H1 (cell line): ENCODE results near the gene ENAH. TPM values are rescaled to one million over a fixed set of nuclear protein-coding genes. Genes with fewer than 3 reads are reported as not detected.

Experiments used
- CTCF ChIA-PET: fragments of 300-600 bp; sonication (Branson Sonifier 250); formaldehyde crosslinking; loops from one replicate; lab custom pipeline; 2021; ENCODE audit not compliant: partially characterized antibody; lab: Charles Lee
- POLR2A ChIA-PET: fragments of 300-600 bp; sonication (Branson Sonifier 250); formaldehyde crosslinking; loops from one replicate; lab custom pipeline; 2021; ENCODE audit warnings: inconsistent platforms; ENCODE audit not compliant: partially characterized antibody; lab: Charles Lee
- DNase-seq, 2 experiments: peaks; one replicate each; pipeline versions ENCODE4 v3.0.0 to v3.0.0-alpha.2; 2010 to 2022; ENCODE audit warnings: low spot score in 2 of 2, low read depth in 1 of 2, mixed read lengths in 1 of 2
- FAIRE-seq: peaks from 2 replicates; lab custom pipeline; 2011; peaks lifted over from hg19 to GRCh38; lab: Jason Lieb, UNC
- H2AFZ ChIP-seq: 2 replicates; pipeline ENCODE4 v1.8.1; 2012; ENCODE audit warnings: low read length, inconsistent platforms
- H2AK5ac ChIP-seq: 2 replicates; pipeline ENCODE4 v1.6.1; 2013; ENCODE audit warnings: low read depth, low read length
- H2BK120ac ChIP-seq: replicated peaks from 2 replicates; pipeline ENCODE3; 2013; ENCODE audit warnings: low read depth, low read length, inconsistent platforms
- H2BK12ac ChIP-seq: 2 replicates; pipeline ENCODE4 v1.6.1; 2013; ENCODE audit warnings: low read depth, low read length
- H2BK15ac ChIP-seq: 2 replicates; pipeline ENCODE4 v1.6.1; 2013; ENCODE audit warnings: low read length
- H2BK20ac ChIP-seq: 2 replicates; pipeline ENCODE4 v1.6.1; 2013; ENCODE audit warnings: low read length
- H2BK5ac ChIP-seq: 2 replicates; pipeline ENCODE4 v1.6.1; 2013; ENCODE audit warnings: low read depth, low read length
- H3K14ac ChIP-seq: 2 replicates; pipeline ENCODE4 v1.6.1; 2013; ENCODE audit warnings: inconsistent platforms; ENCODE audit not compliant: insufficient read length
- H3K18ac ChIP-seq: 2 replicates; pipeline ENCODE4 v1.6.1; 2013; ENCODE audit warnings: low read length; ENCODE audit errors: extremely low read depth
- H3K23ac ChIP-seq: 2 replicates; pipeline ENCODE4 v1.6.1; 2013; ENCODE audit warnings: inconsistent platforms; ENCODE audit not compliant: insufficient read length
- H3K23me2 ChIP-seq: 2 replicates; pipeline ENCODE4 v1.6.1; 2013; ENCODE audit warnings: low read depth, low read length
- H3K27ac ChIP-seq: 2 replicates; pipeline ENCODE4 v1.6.1; 2011; ENCODE audit warnings: low read depth, low read length, inconsistent platforms
- H3K27me3 ChIP-seq, 4 experiments: replicated peaks in 1 of 4; 1 replicate in 1 of 4; 2 replicates in 3 of 4; pipeline versions ENCODE4 v1.6.1 to v1.8.1; 2011 to 2013; ENCODE audit warnings: low read length in 3 of 4, mild to moderate bottlenecking in 3 of 4, inconsistent platforms in 2 of 4, mixed read lengths in 2 of 4, moderate library complexity in 1 of 4; ENCODE audit not compliant: control insufficient read depth in 3 of 4, insufficient read depth in 3 of 4; ENCODE audit errors: extremely low read depth in 1 of 4
- H3K36me3 ChIP-seq, 4 experiments: 2 replicates each; pipeline versions ENCODE4 v1.6.1 to v1.8.1; 2011 to 2013; ENCODE audit warnings: mild to moderate bottlenecking in 4 of 4, low read length in 3 of 4, moderate library complexity in 2 of 4, control low read depth in 1 of 4, inconsistent platforms in 1 of 4; ENCODE audit not compliant: insufficient read depth in 4 of 4, control insufficient read depth in 2 of 4
- H3K4ac ChIP-seq: replicated peaks from 2 replicates; pipeline ENCODE3; 2013; ENCODE audit warnings: low read length, low read depth, mixed read lengths, inconsistent platforms; ENCODE audit not compliant: insufficient read length
- H3K4me1 ChIP-seq, 4 experiments: replicated peaks in 1 of 4; 1 replicate in 1 of 4; 2 replicates in 3 of 4; pipeline versions ENCODE4 v1.6.1 to v1.8.1; 2011 to 2013; ENCODE audit warnings: low read length in 3 of 4, inconsistent platforms in 2 of 4, mixed read lengths in 1 of 4; ENCODE audit not compliant: insufficient read depth in 4 of 4, control insufficient read depth in 3 of 4
- H3K4me2 ChIP-seq, 2 experiments: 2 replicates each; pipeline versions ENCODE4 v1.6.1 to v1.8.1; 2011 to 2013; ENCODE audit warnings: low read depth in 2 of 2, low read length in 2 of 2, control low read depth in 1 of 2, inconsistent platforms in 1 of 2, mild to moderate bottlenecking in 1 of 2; ENCODE audit not compliant: insufficient read depth in 1 of 2
- H3K4me3 ChIP-seq, 4 experiments: fragments of 200-600, 300-600 bp in 1 of 4; sonication (generic), shearing (Covaris generic), sonication (Bioruptor Twin) in 1 of 4; 2 replicates each; pipeline versions ENCODE4 v1.5.1 to v1.8.1; 2011 to 2016; ENCODE audit warnings: low read length in 4 of 4, low read depth in 3 of 4, control low read depth in 2 of 4, inconsistent platforms in 2 of 4, mild to moderate bottlenecking in 2 of 4, mixed read lengths in 1 of 4, moderate library complexity in 1 of 4; ENCODE audit not compliant: insufficient read depth in 2 of 4; ENCODE audit errors: extremely low read depth in 1 of 4
- H3K56ac ChIP-seq: replicated peaks from 2 replicates; pipeline ENCODE3; 2013; ENCODE audit warnings: low read depth, mild to moderate bottlenecking, mixed read lengths, low read length, inconsistent platforms; ENCODE audit not compliant: insufficient read length
- H3K79me1 ChIP-seq: 2 replicates; pipeline ENCODE4 v1.6.1; 2013; ENCODE audit warnings: low read depth, low read length, control low read depth
- H3K79me2 ChIP-seq, 2 experiments: 2 replicates each; pipeline versions ENCODE4 v1.6.1 to v1.8.1; 2012 to 2013; ENCODE audit warnings: low read length in 2 of 2, mild to moderate bottlenecking in 2 of 2, inconsistent platforms in 1 of 2; ENCODE audit not compliant: insufficient read depth in 2 of 2, control insufficient read depth in 1 of 2
- H3K9ac ChIP-seq, 4 experiments: replicated peaks in 1 of 4; 1 replicate in 1 of 4; 2 replicates in 3 of 4; pipeline versions ENCODE4 v1.6.1 to v1.8.1; 2011 to 2013; ENCODE audit warnings: low read depth in 3 of 4, low read length in 3 of 4, control low read depth in 2 of 4, mild to moderate bottlenecking in 2 of 4, moderate library complexity in 2 of 4, inconsistent platforms in 1 of 4; ENCODE audit errors: extremely low read depth in 1 of 4
- H3K9me3 ChIP-seq, 2 experiments: 2 replicates each; pipeline versions ENCODE4 v1.6.1 to v1.8.1; 2012 to 2013; ENCODE audit warnings: mild to moderate bottlenecking in 2 of 2, moderate library complexity in 2 of 2, control low read depth in 1 of 2, inconsistent platforms in 1 of 2, low read depth in 1 of 2, low read length in 1 of 2, mixed read lengths in 1 of 2; ENCODE audit not compliant: insufficient read depth in 2 of 2
- H4K20me1 ChIP-seq, 2 experiments: replicated peaks in 1 of 2; 2 replicates each; pipeline versions ENCODE3 to v1.8.1; 2011 to 2013; ENCODE audit warnings: inconsistent platforms in 2 of 2, low read length in 2 of 2, mild to moderate bottlenecking in 1 of 2; ENCODE audit not compliant: insufficient read depth in 2 of 2, control insufficient read depth in 1 of 2
- H4K5ac ChIP-seq: 2 replicates; pipeline ENCODE4 v1.6.1; 2013; ENCODE audit warnings: low read length, low read depth, mixed read lengths, inconsistent platforms; ENCODE audit not compliant: insufficient read length
- H4K8ac ChIP-seq: 2 replicates; pipeline ENCODE4 v1.8.0; 2013; ENCODE audit warnings: mild to moderate bottlenecking, moderate library complexity, low read length, inconsistent platforms; ENCODE audit not compliant: insufficient read depth; ENCODE audit errors: extremely low read depth
- H4K91ac ChIP-seq: replicated peaks from 2 replicates; pipeline ENCODE3; 2013; ENCODE audit warnings: low read length, mixed read lengths, inconsistent platforms; ENCODE audit not compliant: insufficient read length
- ATF2 ChIP-seq: IDR thresholded peaks from 2 replicates; pipeline ENCODE4 v1.6.1; 2012; ENCODE audit warnings: low read length, inconsistent platforms
- EP300 ChIP-seq, 2 experiments: IDR thresholded peaks; 1 replicate in 1 of 2; 2 replicates in 1 of 2; pipeline ENCODE4 v1.6.1; 2011 to 2012; ENCODE audit warnings: low read depth in 2 of 2, low read length in 2 of 2, mild to moderate bottlenecking in 2 of 2, borderline replicate concordance in 1 of 2, inconsistent platforms in 1 of 2, moderate library complexity in 1 of 2
- GTF2F1 ChIP-seq: IDR thresholded peaks from 2 replicates; pipeline ENCODE4 v1.6.1; 2012; ENCODE audit warnings: low read depth, low read length, improper control_type of control experiment, borderline replicate concordance
- HDAC6 ChIP-seq: IDR thresholded peaks from one replicate; pipeline ENCODE4 v1.7.1; 2012; ENCODE audit warnings: low read depth, mild to moderate bottlenecking, inconsistent platforms, low read length, moderate library complexity
- JUND ChIP-seq: IDR thresholded peaks from 2 replicates; pipeline ENCODE4 v1.6.1; 2011; ENCODE audit warnings: mild to moderate bottlenecking, improper control_type of control experiment, low read length
- POLR2A ChIP-seq, 2 experiments: IDR thresholded peaks; 1 replicate in 1 of 2; 2 replicates in 1 of 2; pipeline ENCODE4 v1.6.1; 2011; ENCODE audit warnings: low read depth in 2 of 2, low read length in 2 of 2, mild to moderate bottlenecking in 2 of 2; ENCODE audit errors: control extremely low read depth in 1 of 2
- POU5F1 ChIP-seq: IDR thresholded peaks from 2 replicates; pipeline ENCODE4 v1.6.1; 2011; ENCODE audit warnings: low read depth, mild to moderate bottlenecking, low read length, moderate library complexity
- RAD21 ChIP-seq, 2 experiments: IDR thresholded peaks in 1 of 2; conservative IDR thresholded peaks in 1 of 2; 2 replicates each; pipeline ENCODE4 v1.6.1; 2011; ENCODE audit warnings: low read depth in 2 of 2, low read length in 2 of 2, improper control_type of control experiment in 1 of 2, inconsistent platforms in 1 of 2, mild to moderate bottlenecking in 1 of 2, moderate library complexity in 1 of 2
- TBP ChIP-seq: IDR thresholded peaks from 2 replicates; pipeline ENCODE4 v1.6.1; 2011; ENCODE audit warnings: low read depth, low read length, improper control_type of control experiment
- ZNF274 ChIP-seq: IDR thresholded peaks from 2 replicates; pipeline ENCODE4 v1.7.0; 2012; ENCODE audit warnings: low read length, borderline replicate concordance; ENCODE audit errors: extremely low read depth
- whole genome bisulfite sequencing, 2 experiments: shearing (Covaris generic) in 1 of 2; methylation state at CpG; one replicate each; pipeline versions ENCODE4 v1.1.6 to v1.1.7; 2013 to 2015; ENCODE audit warnings: low lambda C conversion rate in 2 of 2, mixed read lengths in 2 of 2, inconsistent platforms in 1 of 2, low coverage in 1 of 2, missing lambda C conversion rate in 1 of 2; ENCODE audit not compliant: insufficient replicate concordance in 2 of 2, insufficient coverage in 1 of 2, insufficient read length in 1 of 2; ENCODE audit errors: extremely low coverage in 1 of 2, missing lambda C conversion rate in 1 of 2; 5-methylcytosine and 5-hydroxymethylcytosine counted together
- polyA plus RNA-seq, 7 experiments: library from polyadenylated mRNA; depleted of rRNA in 3 of 7; stranded (reverse) in 5 of 7; unstranded in 2 of 7; fragments of >200 nt in 5 of 7; fragments of 200-250 nt in 2 of 7; gene quantifications; 1 replicate in 5 of 7; 2 replicates in 1 of 7; 4 replicates in 1 of 7; pipeline versions ENCODE4 v1.2.1 to v1.2.3, GENCODE V29; 2011 to 2013; ENCODE audit warnings: missing spikeins in 2 of 7, mixed read lengths in 2 of 7
- total RNA-seq: library from RNA; stranded (reverse); fragmentation: NEBNext Ultra II Directional; extraction: Animal tissue kit (Norgen Biotek cat#: 25700); gene quantifications from 2 replicates; pipeline ENCODE4 v1.2.1, GENCODE V29; 2021

ENAH gene
- total and polyA plus RNA-seq, 2 of the 8 experiments (the other 6 are each of a cell fraction or from before 2014, with no cell fraction given): 39.1 to 335 TPM

GRCh38 chr1:225480825-225481434 is 172.0 kb downstream of the ENAH start:
- no peak overlapping the region for H3K4me3 ChIP-seq
- no peaks in the 10 kb centered on the region for H4K20me1 ChIP-seq
- no peak overlapping the region for H2BK5ac ChIP-seq
- no peak overlapping the region for H4K5ac ChIP-seq
- 0 out of 2 replicates have a peak overlapping the region, but pooled peaks have one; percentile 43 for H2AFZ ChIP-seq
- H2AK5ac ChIP-seq: no peak overlapping the region
- H3K4ac ChIP-seq: no peak overlapping the region
- H3K14ac ChIP-seq: no peak overlapping the region
- no peak overlapping the region for H4K91ac ChIP-seq
- H3K9ac ChIP-seq: no peak overlapping the region
- H3K79me2 ChIP-seq: no peaks in the 10 kb centered on the region
- H3K79me1 ChIP-seq: no peaks in the 10 kb centered on the region
- DNase-seq (peak in 1 of 2 experiments; percentile 95), FAIRE-seq (peak; percentile 72)
- H2BK120ac ChIP-seq: no peak overlapping the region
- 79% methylated on average over 6 of the region's 6 CpGs; no CpG with 5 or more reads in 1 of the 2 experiments for WGBS, 2 experiments
- ChIA-PET CTCF (interaction anchor here (0.6 to 18.7 kb wide), 64 partner anchors 9 to 507 kb away, joined by 3 to 229 read pairs (median 5); partner anchors contain the start of genes EPHX1, LEFTY1, PYCR2 and SRP9), POLR2A (interaction anchor here (0.7 to 3.6 kb wide), 4 partner anchors 77 to 298 kb away, joined by 3 to 20 read pairs (median 11); partner anchors contain the start of genes ENAH and SRP9)
- peaks cover 0 to 2% (median under 1%) of the 10 kb centered on the region in 4 experiments; a peak in 2 of 7 replicates for H3K4me1 ChIP-seq
- H2BK15ac ChIP-seq: no peak overlapping the region
- H3K9me3 ChIP-seq: no peaks in the 10 kb centered on the region
- H3K36me3 ChIP-seq: no peaks in the 10 kb centered on the region
- no peak overlapping the region for H3K4me2 ChIP-seq
- no peaks in the 10 kb centered on the region for H3K27me3 ChIP-seq
- H3K23me2 ChIP-seq: no peaks in the 10 kb centered on the region
- no peak overlapping the region for H3K23ac ChIP-seq
- H2BK20ac ChIP-seq: no peak overlapping the region
- no peak overlapping the region for H3K27ac ChIP-seq
- H3K56ac ChIP-seq: no peak overlapping the region
- no peak overlapping the region for H4K8ac ChIP-seq
- no peak overlapping the region for H3K18ac ChIP-seq
- H2BK12ac ChIP-seq: no peak overlapping the region
- TF ChIP-seq POU5F1 (no peak), ZNF274 (no peak), POLR2A (IDR thresholded peaks at IDR 0.05; ENCODE audit: control extremely low read depth in 1 of 2, low read depth in 2 of 2, low read length in 2 of 2) (no peak), RAD21 (IDR thresholded peaks at IDR 0.05 in 1 of 2, conservative IDR thresholded peaks at IDR 0.05 in 1 of 2; ENCODE audit: low read depth in 2 of 2, low read length in 2 of 2) (peak; percentile 88 to 91), ATF2 (no peak), TBP (no peak), JUND (no peak), HDAC6 (no peak), EP300 (IDR thresholded peaks at IDR 0.05; ENCODE audit: borderline replicate concordance in 1 of 2, low read depth in 2 of 2, low read length in 2 of 2) (no peak), GTF2F1 (no peak)
